ENCODE results near the gene ZYG11B. TPM values are rescaled to one million over a fixed set of nuclear protein-coding genes. Genes with fewer than 3 reads are reported as not detected.

ZYG11B gene
- total and polyA plus RNA-seq, 9 of the 15 experiments (the other 6 are each of a cell fraction or from before 2014, with no cell fraction given), result 4.9 to 22.2 (median 12.2) TPM

GRCh38 chr1:52702886-52703787 is 23.1 kb upstream of the ZYG11B start (continued):
- TF ChIP-seq MTA3 (IDR thresholded peaks at IDR 0.05; ENCODE audit: borderline replicate concordance) (peak; percentile 80; the same call in 1 of the 2 replicates), ZNF717 (CRISPR knock-in tag; IDR thresholded peaks at IDR 0.05) (no peak), TAF9B (IDR thresholded peaks at IDR 0.05; ENCODE audit: partially characterized antibody) (peak; percentile 70), ZNF561 (CRISPR knock-in tag; conservative IDR thresholded peaks at IDR 0.05) (no peak), ARID2 (IDR thresholded peaks at IDR 0.05) (no peak), ZFX (CRISPR knock-in tag; IDR thresholded peaks at IDR 0.05) (peak; percentile 97), ZNF384 (IDR thresholded peaks at IDR 0.05; ENCODE audit: low read depth, low read length) (no peak), ZNF354B (CRISPR knock-in tag; IDR thresholded peaks at IDR 0.05) (no peak), BCL6 (CRISPR knock-in tag; IDR thresholded peaks at IDR 0.05) (no peak), MTA1 (IDR thresholded peaks at IDR 0.05; ENCODE audit: borderline replicate concordance) (peak; percentile 67; the same call in 1 of the 2 replicates), TRIM24 (IDR thresholded peaks at IDR 0.05) (peak; percentile 23 to 40; a peak in 1 of 4 replicates), ZNF318 (IDR thresholded peaks at IDR 0.05; ENCODE audit: borderline replicate concordance in 1 of 2, low read depth in 1 of 2) (peak in 1 of 2 experiments; percentile 91; a peak in 2 of 4 replicates), SMC3 (conservative IDR thresholded peaks at IDR 0.05; ENCODE audit: insufficient read depth, low read depth, low read length) (no peak), KDM1A (IDR thresholded peaks at IDR 0.05) (no peak), TAF7 (tag; IDR thresholded peaks at IDR 0.05) (peak; percentile 37; the same call in 1 of the 2 replicates), GABPA (tag; conservative IDR thresholded peaks at IDR 0.05; ENCODE audit: low read depth) (no peak), ZMIZ1 (IDR thresholded peaks at IDR 0.05; ENCODE audit: low read depth in 2 of 2, low read length in 2 of 2) (no peak)

All from K562 (cell line).